ENCODE measurements around the gene LRRC72. TPM values are rescaled to one million over a fixed set of nuclear protein-coding genes. Genes with fewer than 3 reads are reported as not detected.

The LRRC72 gene
- total and polyA plus RNA-seq, 9 of the 15 experiments (the other 6 are each of a cell fraction or from before 2014, with no cell fraction given) = 0.10 TPM; not detected in 8

DNA sequence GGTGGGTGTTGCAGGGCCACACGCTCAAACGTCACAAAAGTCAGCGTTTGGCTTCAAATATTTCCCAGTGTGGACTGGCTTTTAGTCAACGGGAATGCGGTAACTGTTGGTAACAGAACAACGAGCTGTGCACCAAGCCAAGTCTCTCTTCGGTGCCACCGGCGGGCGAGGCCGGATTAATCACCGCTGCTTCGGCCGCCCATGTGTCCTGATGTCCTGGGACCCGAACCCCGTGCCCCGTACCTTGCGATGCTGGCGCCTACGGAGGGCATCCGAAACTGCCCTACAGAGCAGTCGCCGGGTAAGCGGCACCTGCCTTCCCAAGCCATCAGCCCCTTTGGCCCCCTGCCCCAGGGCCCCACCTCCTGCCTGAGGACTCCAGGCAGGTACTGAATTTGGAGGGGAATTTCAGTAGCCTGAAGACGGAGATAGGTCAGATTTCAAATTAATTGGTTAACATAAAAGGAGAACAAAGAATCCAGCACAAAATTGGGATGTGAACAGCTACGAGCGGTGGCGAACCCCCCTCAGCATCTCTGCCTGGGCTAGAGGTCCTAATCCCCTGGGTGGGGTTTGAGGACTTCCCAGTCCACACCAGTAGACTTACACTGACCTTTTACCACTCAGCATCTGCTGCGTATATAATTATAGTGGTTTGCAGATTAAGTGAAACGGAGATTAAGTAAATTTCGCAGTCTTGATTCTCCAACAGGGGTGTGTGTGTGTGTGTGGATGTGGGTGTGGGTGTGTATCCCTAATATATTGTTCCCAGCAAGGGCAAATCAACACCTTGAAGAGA, at the start of gene LRRC72 (continued):
- TF ChIP-seq ELK3 (CRISPR knock-in tag; IDR thresholded peaks at IDR 0.05) (no peak), FOXJ3 (CRISPR knock-in tag; IDR thresholded peaks at IDR 0.05) (no peak), ZNF146 (CRISPR knock-in tag; IDR thresholded peaks at IDR 0.05; ENCODE audit: unreplicated experiment) (no peak), MXD1 (CRISPR knock-in tag; IDR thresholded peaks at IDR 0.05; ENCODE audit: borderline replicate concordance, poor library complexity, severe bottlenecking) (no peak), GTF2B (IDR thresholded peaks at IDR 0.05; ENCODE audit: extremely low read depth, insufficient read length) (no peak), KLF16 (IDR thresholded peaks at IDR 0.05) (no peak), ZNF717 (CRISPR knock-in tag; IDR thresholded peaks at IDR 0.05) (no peak)
- TF ChIP-seq, protein P1, sequence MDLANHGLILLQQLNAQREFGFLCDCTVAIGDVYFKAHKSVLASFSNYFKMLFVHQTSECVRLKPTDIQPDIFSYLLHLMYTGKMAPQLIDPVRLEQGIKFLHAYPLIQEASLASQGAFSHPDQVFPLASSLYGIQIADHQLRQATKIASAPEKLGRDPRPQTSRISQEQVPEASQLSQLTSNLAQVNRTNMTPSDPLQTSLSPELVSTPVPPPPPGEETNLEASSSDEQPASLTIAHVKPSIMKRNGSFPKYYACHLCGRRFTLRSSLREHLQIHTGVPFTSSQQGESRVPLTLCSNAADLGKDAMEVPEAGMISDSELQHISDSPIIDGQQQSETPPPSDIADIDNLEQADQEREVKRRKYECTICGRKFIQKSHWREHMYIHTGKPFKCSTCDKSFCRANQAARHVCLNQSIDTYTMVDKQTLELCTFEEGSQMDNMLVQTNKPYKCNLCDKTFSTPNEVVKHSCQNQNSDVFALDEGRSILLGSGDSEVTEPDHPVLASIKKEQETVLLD (IDR thresholded peaks at IDR 0.05) = no peak
